H9 (cell line): ENCODE data around the gene MAPK12. TPM values are rescaled to one million over a fixed set of nuclear protein-coding genes. Genes with fewer than 3 reads are reported as not detected.

Experiments
- DNase-seq: peaks from one replicate; pipeline ENCODE4 v3.0.0-alpha.2; 2017
- H2AFZ ChIP-seq: one replicate; pipeline ENCODE4 v1.6.1; 2013; ENCODE audit warnings: mild to moderate bottlenecking, low read length, control low read depth, moderate library complexity
- H2AK5ac ChIP-seq: 2 replicates; pipeline ENCODE4 v1.6.1; 2013; ENCODE audit warnings: low read length, control low read depth, mixed read lengths; ENCODE audit not compliant: insufficient read length
- H2BK120ac ChIP-seq: one replicate; pipeline ENCODE4 v1.6.1; 2013; ENCODE audit warnings: low read depth, mild to moderate bottlenecking, low read length, control low read depth, inconsistent platforms; ENCODE audit not compliant: poor library complexity, severe bottlenecking
- H2BK12ac ChIP-seq: 2 replicates; pipeline ENCODE4 v1.6.1; 2013; ENCODE audit warnings: low read length, control low read depth, mixed read lengths, low read depth; ENCODE audit not compliant: insufficient read length
- H2BK15ac ChIP-seq: 2 replicates; pipeline ENCODE4 v1.6.1; 2013; ENCODE audit warnings: low read depth, low read length, control low read depth
- H2BK20ac ChIP-seq: one replicate; pipeline ENCODE4 v1.6.1; 2013; ENCODE audit warnings: low read depth, mild to moderate bottlenecking, low read length, control low read depth, inconsistent platforms; ENCODE audit not compliant: poor library complexity, severe bottlenecking
- H2BK5ac ChIP-seq: 2 replicates; pipeline ENCODE4 v1.6.1; 2013; ENCODE audit warnings: low read length, control low read depth, mixed read lengths; ENCODE audit not compliant: insufficient read length
- H3K14ac ChIP-seq: 2 replicates; pipeline ENCODE4 v1.6.1; 2013; ENCODE audit warnings: low read length, control low read depth; ENCODE audit not compliant: insufficient read depth
- H3K18ac ChIP-seq: 2 replicates; pipeline ENCODE4 v1.6.1; 2013; ENCODE audit warnings: low read depth, mild to moderate bottlenecking, mixed read lengths, low read length, control low read depth; ENCODE audit not compliant: insufficient read length
- H3K23ac ChIP-seq: 2 replicates; pipeline ENCODE4 v1.6.1; 2013; ENCODE audit warnings: low read length, control low read depth, mixed read lengths, low read depth; ENCODE audit not compliant: insufficient read length
- H3K23me2 ChIP-seq: 2 replicates; pipeline ENCODE4 v1.6.1; 2013; ENCODE audit warnings: low read depth, mild to moderate bottlenecking, mixed read lengths, low read length, control low read depth; ENCODE audit not compliant: insufficient read length, poor library complexity, severe bottlenecking
- H3K27ac ChIP-seq: 2 replicates; pipeline ENCODE4 v1.5.1; 2013; ENCODE audit warnings: low read length, control low read depth, mixed read lengths, low read depth; ENCODE audit not compliant: insufficient read length
- H3K27me3 ChIP-seq: 2 replicates; pipeline ENCODE4 v1.6.1; 2013; ENCODE audit warnings: low read length, control low read depth, inconsistent platforms; ENCODE audit not compliant: insufficient read depth
- H3K4ac ChIP-seq: 2 replicates; pipeline ENCODE4 v1.6.1; 2013; ENCODE audit warnings: low read depth, mild to moderate bottlenecking, control low read depth, inconsistent platforms, low read length, moderate library complexity
- H3K4me1 ChIP-seq: 2 replicates; pipeline ENCODE4 v1.6.1; 2013; ENCODE audit warnings: low read length, control low read depth, inconsistent platforms; ENCODE audit not compliant: insufficient read depth
- H3K4me2 ChIP-seq: 2 replicates; pipeline ENCODE4 v1.6.1; 2013; ENCODE audit warnings: low read length, control low read depth, mixed read lengths; ENCODE audit not compliant: insufficient read length, insufficient read depth
- H3K56ac ChIP-seq: 2 replicates; pipeline ENCODE4 v1.6.1; 2013; ENCODE audit warnings: low read depth, mild to moderate bottlenecking, mixed read lengths, low read length, control low read depth; ENCODE audit not compliant: insufficient read length
- H3K79me1 ChIP-seq: 2 replicates; pipeline ENCODE4 v1.6.1; 2013; ENCODE audit warnings: low read depth, mild to moderate bottlenecking, moderate library complexity, low read length, control low read depth, inconsistent platforms; ENCODE audit not compliant: insufficient read depth, poor library complexity, severe bottlenecking
- H3K79me2 ChIP-seq: 2 replicates; pipeline ENCODE4 v1.6.1; 2013; ENCODE audit warnings: low read length, control low read depth, inconsistent platforms; ENCODE audit not compliant: insufficient read depth
- H3K9ac ChIP-seq: 2 replicates; pipeline ENCODE4 v1.6.1; 2013; ENCODE audit warnings: low read length, control low read depth, mixed read lengths; ENCODE audit not compliant: insufficient read length; ENCODE audit errors: extremely low read depth
- H3K9me3 ChIP-seq: one replicate; pipeline ENCODE4 v1.6.1; 2013; ENCODE audit warnings: low read depth, low read length, inconsistent platforms; ENCODE audit not compliant: control insufficient read depth
- H3T11ph ChIP-seq: one replicate; pipeline ENCODE4 v1.6.1; 2013; ENCODE audit warnings: mild to moderate bottlenecking, low read length, control low read depth, inconsistent platforms
- H4K20me1 ChIP-seq: one replicate; pipeline ENCODE4 v1.6.1; 2013; ENCODE audit not compliant: control insufficient read depth, insufficient read length, insufficient read depth
- H4K5ac ChIP-seq: 2 replicates; pipeline ENCODE4 v1.6.1; 2013; ENCODE audit warnings: low read depth, mild to moderate bottlenecking, mixed read lengths, low read length, control low read depth; ENCODE audit not compliant: insufficient read length
- H4K8ac ChIP-seq: replicated peaks from 2 replicates; pipeline ENCODE4 v1.6.1; 2013; ENCODE audit warnings: low read length, control low read depth, mixed read lengths, low read depth; ENCODE audit not compliant: insufficient read length
- H4K91ac ChIP-seq: 2 replicates; pipeline ENCODE4 v1.6.1; 2013; ENCODE audit warnings: low read depth, mild to moderate bottlenecking, moderate library complexity, mixed read lengths, low read length, control low read depth; ENCODE audit not compliant: insufficient read length
- H3K27ac Mint-ChIP-seq, 3 experiments: 2 replicates in 2 of 3; 3 replicates in 1 of 3; pipeline ENCODE4 v1.8.0; 2020 to 2021; ENCODE audit warnings: mixed read lengths in 3 of 3, mild to moderate bottlenecking in 1 of 3, moderate library complexity in 1 of 3
- H3K27me3 Mint-ChIP-seq: 2 replicates; pipeline ENCODE4 v1.8.0; 2021; ENCODE audit warnings: low read depth, mild to moderate bottlenecking, moderate library complexity, mixed read lengths
- H3K36me3 Mint-ChIP-seq, 3 experiments: 2 replicates in 2 of 3; 3 replicates in 1 of 3; pipeline ENCODE4 v1.8.0; 2020 to 2021; ENCODE audit warnings: low read depth in 3 of 3, mixed read lengths in 3 of 3; ENCODE audit not compliant: insufficient read depth in 1 of 3
- H3K4me1 Mint-ChIP-seq, 2 experiments: 2 replicates each; pipeline ENCODE4 v1.8.0; 2020; ENCODE audit warnings: mixed read lengths in 2 of 2
- H3K4me3 Mint-ChIP-seq, 2 experiments: 2 replicates in 1 of 2; 3 replicates in 1 of 2; pipeline ENCODE4 v1.8.0; 2020 to 2021; ENCODE audit warnings: mild to moderate bottlenecking in 2 of 2, mixed read lengths in 2 of 2, moderate library complexity in 1 of 2
- H3K9me3 Mint-ChIP-seq, 2 experiments: 2 replicates in 1 of 2; 3 replicates in 1 of 2; pipeline ENCODE4 v1.8.0; 2020; ENCODE audit warnings: mild to moderate bottlenecking in 2 of 2, mixed read lengths in 2 of 2, moderate library complexity in 1 of 2
- CTCF ChIP-seq: fragments of 200-600 bp; sonication (generic); conservative IDR thresholded peaks from 3 replicates; pipeline ENCODE4 v1.8.0; 2021; ENCODE audit warnings: antibody characterized with exemption, mild to moderate bottlenecking
- WGBS: extraction: QIAGEN DNeasy Blood & Tissue Kit; methylation state at CpG from one replicate; pipeline ENCODE4 v1.1.7; 2013; ENCODE audit warnings: missing lambda C conversion rate, low lambda C conversion rate, mixed read lengths; ENCODE audit not compliant: insufficient read length; ENCODE audit errors: extremely low coverage; 5-methylcytosine and 5-hydroxymethylcytosine counted together
- total RNA-seq: library from RNA; stranded (reverse); gene quantifications from 2 replicates; pipeline ENCODE4 v1.2.1, GENCODE V29; 2021

Gene MAPK12
- total RNA-seq, 1 experiment from 2014 or later = 31.3 TPM

DNA sequence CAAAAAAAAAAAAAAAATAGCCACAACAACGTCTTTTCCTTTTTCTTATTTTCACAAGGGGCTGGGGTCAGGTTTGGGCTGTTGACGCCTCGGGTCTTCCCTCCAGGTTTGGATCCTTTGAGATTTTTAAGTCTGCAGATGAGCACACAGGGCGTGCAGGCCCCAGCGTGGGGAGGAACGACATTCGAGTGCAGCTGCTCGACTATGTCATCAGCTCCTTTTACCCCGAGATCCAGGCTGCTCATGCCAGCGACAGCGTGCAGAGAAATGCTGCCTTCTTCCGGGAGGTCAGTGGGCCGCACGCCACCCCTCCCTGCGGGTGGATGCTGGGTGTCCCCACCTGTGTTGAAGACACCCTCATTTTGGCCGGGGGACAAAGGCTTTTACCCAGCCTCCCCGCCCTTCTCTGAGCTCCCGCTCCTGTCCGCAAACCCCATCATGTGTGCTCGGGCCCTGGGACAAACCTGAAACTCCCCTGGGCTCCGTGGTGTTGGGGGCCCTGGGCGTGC, 53.0 kb downstream of the MAPK12 start:
- H2BK15ac ChIP-seq = no peak overlapping the region
- no peak overlapping the region for H2AK5ac ChIP-seq
- H3K9ac ChIP-seq = no peak overlapping the region
- H2BK12ac ChIP-seq = no peak overlapping the region
- no peaks in the 10 kb centered on the region for H3K27me3 Mint-ChIP-seq
- no peak overlapping the region for H3T11ph ChIP-seq
- H4K20me1 ChIP-seq = no peaks in the 10 kb centered on the region
- no peak overlapping the region for H4K91ac ChIP-seq
- no peak overlapping the region for H2BK5ac ChIP-seq
- no peak overlapping the region for H3K14ac ChIP-seq
- no peak overlapping the region for H3K56ac ChIP-seq
- no peak for TF ChIP-seq CTCF
- H3K27ac Mint-ChIP-seq = no peak overlapping the region; a peak in 1 of 7 replicates
- no peak for DNase-seq
- H2BK120ac ChIP-seq = no peak overlapping the region
- no peak overlapping the region for H3K23ac ChIP-seq
- no peak overlapping the region for H2AFZ ChIP-seq
- H3K36me3 Mint-ChIP-seq = peaks cover 27 to 64% (median 62%) of the 10 kb centered on the region in 3 experiments; a peak in 6 of 7 replicates
- peaks cover 2 to 6% of the 10 kb centered on the region in 2 experiments; a peak in 2 of 4 replicates for H3K4me1 Mint-ChIP-seq
- no peak overlapping the region for H3K4me2 ChIP-seq
- no peaks in the 10 kb centered on the region for H3K23me2 ChIP-seq
- H3K4me3 Mint-ChIP-seq = no peak overlapping the region
- H3K4ac ChIP-seq = no peak overlapping the region
- H3K4me1 ChIP-seq = no peaks in the 10 kb centered on the region
- no peaks in the 10 kb centered on the region for H3K9me3 ChIP-seq
- no peak overlapping the region for H2BK20ac ChIP-seq
- H3K18ac ChIP-seq = no peak overlapping the region
- no peak overlapping the region for H4K5ac ChIP-seq
- no peaks in the 10 kb centered on the region for H3K79me1 ChIP-seq
- no peak overlapping the region for H3K27ac ChIP-seq
- no CpG with 5 or more reads among the region's 22 CpGs for WGBS
- H3K79me2 ChIP-seq = no peaks in the 10 kb centered on the region; the same call in 1 of the 2 replicates
- no peaks in the 10 kb centered on the region for H3K27me3 ChIP-seq
- peaks cover 0 to 7% of the 10 kb centered on the region in 2 experiments; a peak in 1 of 5 replicates for H3K9me3 Mint-ChIP-seq
- H4K8ac ChIP-seq = no peak overlapping the region
